ENCODE results near the gene SLC32A1. TPM values are rescaled to one million over a fixed set of nuclear protein-coding genes. Genes with fewer than 3 reads are reported as not detected.

The SLC32A1 gene
- total RNA-seq, 4 donors from 2014 or later, result not detected

DNA sequence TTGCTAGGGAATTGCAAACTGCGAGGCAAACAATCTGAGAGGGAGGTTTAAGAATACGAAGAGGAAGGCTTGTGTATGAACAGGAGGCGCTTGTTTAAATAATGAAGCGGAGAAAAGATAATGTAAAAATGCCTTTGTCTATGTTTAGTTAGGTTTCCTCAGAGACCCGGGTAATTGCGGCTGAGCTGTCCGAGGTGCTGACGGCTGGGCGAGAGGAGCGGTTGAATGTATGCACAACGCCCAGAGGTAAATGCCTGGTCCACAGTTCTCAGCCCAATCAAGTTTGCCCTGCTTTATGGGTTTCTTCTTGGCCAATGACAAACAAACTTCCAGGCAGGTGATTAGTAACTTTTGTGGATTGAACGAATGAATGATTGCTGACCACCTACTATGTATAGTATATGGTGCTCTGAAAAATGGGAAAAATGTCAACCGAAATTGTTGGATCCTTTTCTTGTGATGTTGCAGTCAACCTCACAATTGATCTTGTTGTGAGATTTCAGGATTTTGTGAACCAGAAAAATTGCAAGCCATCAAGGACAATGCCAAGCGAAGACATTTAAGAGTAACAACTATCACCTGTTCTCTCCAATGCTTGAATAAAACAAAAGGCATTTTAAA is 38.3 kb upstream of the SLC32A1 start:
- DNase-seq, result no peak
- 12 to 15% methylated on average over 14 of the region's 14 CpGs for WGBS, 2 donors

DNA sequence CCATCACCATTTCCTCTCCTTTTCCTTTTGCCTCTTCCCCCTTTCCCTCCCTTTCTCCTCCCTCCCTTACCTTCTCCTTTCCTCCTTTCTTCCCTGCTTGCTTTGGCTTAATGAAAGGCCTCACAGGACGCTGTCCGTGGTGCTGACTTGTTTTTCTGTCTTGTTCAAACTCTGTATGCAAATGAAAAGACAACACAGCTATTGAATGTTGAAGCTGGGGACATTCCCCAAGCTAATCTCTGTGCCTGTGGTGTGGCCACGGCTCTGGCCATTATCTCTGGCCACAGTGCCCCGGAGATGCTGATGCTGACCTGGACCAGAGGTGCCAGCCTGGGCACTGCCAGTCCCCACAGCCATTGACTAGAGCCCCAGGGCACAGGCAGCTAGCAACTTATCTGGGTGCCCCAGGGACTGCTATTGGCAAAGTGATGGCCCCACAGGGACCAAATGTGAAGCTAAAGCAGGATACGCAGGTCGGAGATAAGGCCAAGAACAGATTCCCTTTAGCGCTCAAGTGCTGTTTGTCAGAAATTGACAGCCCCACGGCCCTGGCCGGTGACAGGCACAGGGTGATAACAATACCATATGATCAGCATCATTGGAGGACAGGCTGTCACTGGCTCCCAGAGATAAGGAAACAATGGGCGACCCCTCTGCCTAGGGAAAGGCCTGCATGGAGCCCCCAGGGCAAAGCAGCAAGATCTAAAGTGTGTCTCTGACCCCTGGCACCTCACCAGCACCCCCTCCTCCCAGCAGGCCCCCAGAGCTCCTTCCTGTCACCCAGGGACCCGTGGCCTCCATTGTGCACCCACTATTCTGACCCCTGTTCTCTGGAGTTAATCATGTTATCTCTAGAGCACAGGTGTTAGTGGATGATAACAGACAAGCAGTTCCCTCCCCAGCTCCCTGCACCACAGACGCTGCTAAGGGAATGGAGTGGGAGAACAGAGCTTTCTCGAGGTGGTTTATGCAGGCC is 31.6 kb upstream of the SLC32A1 start:
- Histone ChIP-seq H3K27me3 (peaks cover 0 to 44% (median 0%) of the 10 kb centered on the region in 4 donors), H3K27ac (no peak overlapping the region), H3K4me3 (no peak overlapping the region), H3K9me3 (no peaks in the 10 kb centered on the region), H3K36me3 (no peaks in the 10 kb centered on the region), H3K4me1 (no peaks in the 10 kb centered on the region)
- no peak for DNase-seq
- intact Hi-C loops (cut with DNase I), result no loop called here
- TF ChIP-seq, protein P1, sequence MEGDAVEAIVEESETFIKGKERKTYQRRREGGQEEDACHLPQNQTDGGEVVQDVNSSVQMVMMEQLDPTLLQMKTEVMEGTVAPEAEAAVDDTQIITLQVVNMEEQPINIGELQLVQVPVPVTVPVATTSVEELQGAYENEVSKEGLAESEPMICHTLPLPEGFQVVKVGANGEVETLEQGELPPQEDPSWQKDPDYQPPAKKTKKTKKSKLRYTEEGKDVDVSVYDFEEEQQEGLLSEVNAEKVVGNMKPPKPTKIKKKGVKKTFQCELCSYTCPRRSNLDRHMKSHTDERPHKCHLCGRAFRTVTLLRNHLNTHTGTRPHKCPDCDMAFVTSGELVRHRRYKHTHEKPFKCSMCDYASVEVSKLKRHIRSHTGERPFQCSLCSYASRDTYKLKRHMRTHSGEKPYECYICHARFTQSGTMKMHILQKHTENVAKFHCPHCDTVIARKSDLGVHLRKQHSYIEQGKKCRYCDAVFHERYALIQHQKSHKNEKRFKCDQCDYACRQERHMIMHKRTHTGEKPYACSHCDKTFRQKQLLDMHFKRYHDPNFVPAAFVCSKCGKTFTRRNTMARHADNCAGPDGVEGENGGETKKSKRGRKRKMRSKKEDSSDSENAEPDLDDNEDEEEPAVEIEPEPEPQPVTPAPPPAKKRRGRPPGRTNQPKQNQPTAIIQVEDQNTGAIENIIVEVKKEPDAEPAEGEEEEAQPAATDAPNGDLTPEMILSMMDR (IDR thresholded peaks at IDR 0.05), result no peak
- TF ChIP-seq POLR2A (IDR thresholded peaks at IDR 0.05), result no peak
- WGBS, 2 donors, result 9 to 13% methylated on average over 6 of the region's 13 CpGs

More for the DNA sequence above, 38.3 kb upstream of the SLC32A1 start:
- TF ChIP-seq, protein P1 (IDR thresholded peaks at IDR 0.05), result no peak
- TF ChIP-seq POLR2A (IDR thresholded peaks at IDR 0.05), result no peak
- no peaks in the 10 kb centered on the region for H3K4me1 ChIP-seq
- no peaks in the 10 kb centered on the region for H3K9me3 ChIP-seq
- no peaks in the 10 kb centered on the region for H3K36me3 ChIP-seq
- H3K4me3 ChIP-seq, result no peak overlapping the region
- H3K27ac ChIP-seq, result no peak overlapping the region
- H3K27me3 ChIP-seq, result peaks cover 0 to 69% (median 0%) of the 10 kb centered on the region in 4 donors
- intact Hi-C loops (cut with DNase I), result no loop called here

DNA sequence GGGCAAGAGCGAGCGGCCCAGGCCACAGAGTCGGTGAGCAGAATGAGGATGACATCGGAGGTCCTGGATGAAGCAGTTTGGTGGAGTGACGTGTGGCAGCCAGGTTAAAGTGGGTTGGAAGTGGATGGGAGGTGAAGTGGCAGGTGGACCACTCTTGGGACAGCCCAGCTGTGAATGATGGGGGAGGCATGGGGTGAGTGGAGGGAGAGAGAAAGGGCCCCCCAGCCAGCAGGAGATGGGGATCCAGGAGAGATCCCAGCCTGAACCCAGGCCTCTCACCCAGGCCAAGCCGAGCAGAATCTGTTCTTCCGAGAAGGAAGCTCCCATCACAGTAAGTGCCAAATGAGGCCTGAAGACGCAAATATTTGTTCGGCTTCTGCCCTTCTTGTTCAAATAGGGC is 27.0 kb upstream of the SLC32A1 start:
- no peak for TF ChIP-seq POLR2A (IDR thresholded peaks at IDR 0.05)
- TF ChIP-seq, protein P1 (IDR thresholded peaks at IDR 0.05), result no peak
- DNase-seq, result no peak
- no peaks in the 10 kb centered on the region for H3K36me3 ChIP-seq
- peaks cover 0 to 61% (median 0%) of the 10 kb centered on the region in 4 donors for H3K27me3 ChIP-seq
- H3K27ac ChIP-seq, result no peak overlapping the region
- intact Hi-C loops (cut with DNase I), result no loop called here
- H3K9me3 ChIP-seq, result no peaks in the 10 kb centered on the region
- H3K4me1 ChIP-seq, result no peaks in the 10 kb centered on the region
- WGBS, 2 donors, result 62 to 69% methylated on average over 9 of the region's 9 CpGs
- H3K4me3 ChIP-seq, result no peak overlapping the region

DNA sequence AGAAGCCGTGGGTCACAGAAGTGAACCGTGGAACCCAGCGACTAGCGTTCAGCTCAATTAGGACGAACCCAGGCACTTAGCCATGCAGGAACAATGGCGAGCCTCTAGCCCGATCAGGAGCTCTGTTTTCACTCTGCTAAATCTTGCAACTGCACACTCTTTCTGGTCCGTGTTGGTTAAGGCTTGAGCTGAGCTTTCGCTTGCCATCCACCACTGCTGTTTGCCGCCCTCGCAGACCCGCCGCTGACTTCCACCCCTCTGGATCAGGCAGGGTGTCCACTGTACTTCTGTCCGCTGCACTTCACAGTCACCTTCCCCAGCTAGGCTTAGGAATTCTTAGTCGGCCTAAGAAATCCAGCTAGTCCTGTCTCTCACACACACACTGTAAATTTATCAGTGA is 25.7 kb upstream of the SLC32A1 start:
- WGBS, 2 donors, result 87 to 90% methylated on average over 7 to 11 of the region's 15 CpGs
- intact Hi-C loops (cut with DNase I), result no loop called here
- DNase-seq, result no peak
- TF ChIP-seq, protein P1 (IDR thresholded peaks at IDR 0.05), result no peak
- no peak for TF ChIP-seq POLR2A (IDR thresholded peaks at IDR 0.05)
- no peak overlapping the region for H3K27ac ChIP-seq
- no peaks in the 10 kb centered on the region for H3K36me3 ChIP-seq
- H3K4me1 ChIP-seq, result no peaks in the 10 kb centered on the region
- H3K27me3 ChIP-seq, result peaks cover 0 to 73% (median 0%) of the 10 kb centered on the region in 4 donors
- H3K4me3 ChIP-seq, result no peak overlapping the region
- H3K9me3 ChIP-seq, result no peaks in the 10 kb centered on the region

DNA sequence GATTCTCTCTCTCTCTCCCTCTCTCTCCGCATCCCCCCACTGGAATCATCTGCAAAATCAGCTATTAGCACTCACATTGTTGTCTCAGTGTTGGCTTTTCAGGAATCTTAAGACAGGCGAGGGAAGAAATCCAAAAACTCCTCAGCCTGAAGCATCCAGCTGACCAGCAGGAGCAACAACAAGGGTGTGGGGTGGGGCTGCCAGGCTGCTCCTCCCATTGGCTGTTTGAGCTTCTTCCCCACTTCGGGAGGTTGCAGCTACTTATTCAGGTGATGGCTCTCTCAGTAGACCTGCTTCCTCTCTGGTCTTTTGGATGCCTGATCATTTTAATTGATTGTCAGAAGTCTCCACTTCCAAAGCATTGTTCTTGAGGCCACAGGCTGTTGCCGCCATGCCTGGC is 24.1 kb upstream of the SLC32A1 start:
- TF ChIP-seq, protein P1 (IDR thresholded peaks at IDR 0.05), result no peak
- TF ChIP-seq POLR2A (IDR thresholded peaks at IDR 0.05), result no peak
- H3K36me3 ChIP-seq, result no peaks in the 10 kb centered on the region
- H3K27ac ChIP-seq, result no peak overlapping the region
- no peak overlapping the region for H3K4me3 ChIP-seq
- no peak for DNase-seq
- H3K9me3 ChIP-seq, result no peaks in the 10 kb centered on the region
- peaks cover 0 to 88% (median 0%) of the 10 kb centered on the region in 4 donors for H3K27me3 ChIP-seq
- WGBS, 2 donors, result 8 to 47% methylated on average over 3 of the region's 4 CpGs
- intact Hi-C loops (cut with DNase I), result no loop called here
- H3K4me1 ChIP-seq, result no peaks in the 10 kb centered on the region
